PC-9 (cell line): ENCODE data around the gene CD38. TPM values are rescaled to one million over a fixed set of nuclear protein-coding genes. Genes with fewer than 3 reads are reported as not detected.
A peak's percentile ranks its signal among the peaks of the same experiment; 100 is the strongest.

Source experiments
- BruUV-seq: library from RNA; stranded (reverse); fragments of 400-500 nt; replicated peaks from 2 replicates; lab custom pipeline; 2021; lab: Mats Ljungman, UMichigan
- CTCF ChIA-PET: fragments of 300-600 bp; sonication (Branson Sonifier 250); formaldehyde crosslinking; loops from one replicate; lab custom pipeline; 2022; ENCODE audit warnings: antibody characterized with exemption; lab: Charles Lee
- POLR2A ChIA-PET: fragments of 300-600 bp; sonication (Branson Sonifier 250); formaldehyde crosslinking; loops from one replicate; lab custom pipeline; 2022; ENCODE audit warnings: antibody characterized with exemption; ENCODE audit not compliant: unreplicated experiment; lab: Charles Lee
- DNase-seq, 2 experiments: peaks; one replicate each; pipeline versions ENCODE4 v3.0.0 to v3.0.0-alpha.2; 2015 to 2022; ENCODE audit warnings: mixed read lengths in 1 of 2
- H2AFZ ChIP-seq: fragments of 200-600 bp; sonication (generic); 2 replicates; pipeline ENCODE4 v1.8.1; 2017; ENCODE audit warnings: antibody characterized with exemption
- H3F3A ChIP-seq: fragments of 200-600 bp; sonication (generic); 2 replicates; pipeline ENCODE4 v1.8.1; 2017; ENCODE audit warnings: antibody characterized with exemption, mild to moderate bottlenecking, low read depth; ENCODE audit not compliant: insufficient read depth
- H3K27ac ChIP-seq: fragments of 200-600 bp; sonication (generic); 2 replicates; pipeline ENCODE4 v1.6.1; 2016; ENCODE audit warnings: mixed run types
- H3K27me3 ChIP-seq: fragments of 200-600 bp; sonication (generic); 2 replicates; pipeline ENCODE4 v1.6.1; 2016; ENCODE audit warnings: low read depth, mixed run types; ENCODE audit not compliant: insufficient read depth
- H3K36me3 ChIP-seq: fragments of 200-600 bp; sonication (generic); 2 replicates; pipeline ENCODE4 v1.6.1; 2016; ENCODE audit warnings: low read depth, mixed run types
- H3K4me1 ChIP-seq: fragments of 200-600 bp; sonication (generic); replicated peaks from 2 replicates; pipeline ENCODE4 v1.6.1; 2016; ENCODE audit warnings: mixed run types; ENCODE audit not compliant: insufficient read depth
- H3K4me2 ChIP-seq: fragments of 200-600 bp; sonication (generic); 2 replicates; pipeline ENCODE4 v1.6.1; 2017; ENCODE audit warnings: mixed run types
- H3K4me3 ChIP-seq: fragments of 200-600 bp; sonication (generic); 2 replicates; pipeline ENCODE4 v1.6.1; 2016; ENCODE audit warnings: mixed run types
- H3K79me2 ChIP-seq: fragments of 200-600 bp; sonication (generic); 2 replicates; pipeline ENCODE4 v1.6.1; 2017; ENCODE audit warnings: low read depth, mixed run types
- H3K9me2 ChIP-seq: fragments of 200-600 bp; sonication (generic); 2 replicates; pipeline ENCODE4 v1.8.1; 2017; ENCODE audit warnings: mild to moderate bottlenecking; ENCODE audit not compliant: insufficient read depth
- H3K9me3 ChIP-seq: fragments of 200-600 bp; sonication (generic); 2 replicates; pipeline ENCODE4 v1.8.1; 2016; ENCODE audit warnings: low read depth; ENCODE audit not compliant: insufficient read depth
- H4K20me1 ChIP-seq: fragments of 200-600 bp; sonication (generic); 2 replicates; pipeline ENCODE4 v1.8.1; 2017; ENCODE audit not compliant: insufficient read depth
- CTCF ChIP-seq: fragments of 200-600 bp; sonication (generic); conservative IDR thresholded peaks from 2 replicates; pipeline ENCODE4 v1.6.1; 2017; ENCODE audit warnings: mixed run types, antibody characterized with exemption, mild to moderate bottlenecking, moderate library complexity
- EZH2 ChIP-seq: fragments of 200-600 bp; sonication (generic); IDR thresholded peaks from 2 replicates; pipeline ENCODE4 v1.8.0; 2017; ENCODE audit warnings: antibody characterized with exemption, low read depth
- intact Hi-C: fragments of 100-400 bp; cut with micrococcal nuclease; formaldehyde crosslinking; loops from one replicate; pipeline ENCODE4 v1.10.0; 2022; ENCODE audit not compliant: unreplicated experiment
- total RNA-seq: library from RNA; stranded (reverse); gene quantifications from 2 replicates; pipeline ENCODE4 v1.2.3, GENCODE V29; 2021

The CD38 gene
- total RNA-seq, 1 experiment from 2014 or later, result 0.90 TPM

GRCh38 chr4:15779306-15779705 is 1.2 kb downstream of the CD38 start:
- Histone ChIP-seq H3F3A (no peaks in the 10 kb centered on the region; the same call in 1 of the 2 replicates), H2AFZ (peak overlapping the region; percentile 67; the same call in 1 of the 2 replicates), H4K20me1 (no peaks in the 10 kb centered on the region), H3K27ac (no peak overlapping the region), H3K27me3 (no peaks in the 10 kb centered on the region), H3K9me2 (no peaks in the 10 kb centered on the region), H3K4me3 (no peak overlapping the region; the same call in 1 of the 2 replicates), H3K4me2 (peak overlapping the region; percentile 49), H3K79me2 (no peaks in the 10 kb centered on the region), H3K4me1 (peaks cover 5% of the 10 kb centered on the region), H3K36me3 (no peaks in the 10 kb centered on the region), H3K9me3 (no peaks in the 10 kb centered on the region)
- intact Hi-C loops, result loop anchor here (10.0 kb wide), 1 partner anchor 125 kb away; the partner anchor contains the start of gene FBXL5
- ChIA-PET POLR2A (no interaction called here), CTCF (no interaction called here)
- TF ChIP-seq CTCF (no peak), EZH2 (no peak)
- DNase-seq, result peak in 1 of 2 experiments; percentile 28
- BruUV-seq, result no TSS peak

GRCh38 chr4:15779809-15780208 is 1.7 kb downstream of the CD38 start:
- no peaks in the 10 kb centered on the region for H3K36me3 ChIP-seq
- no TSS peak for BruUV-seq
- peaks cover under 1% of the 10 kb centered on the region for H3K4me1 ChIP-seq
- H3K79me2 ChIP-seq, result no peaks in the 10 kb centered on the region
- ChIA-PET CTCF (interaction anchor here (0.6 kb wide), 2 partner anchors 61 to 85 kb away, joined by 4 to 5 read pairs; no protein-coding TSS in a partner anchor), POLR2A (interaction anchor here (0.5 to 0.6 kb wide), 3 partner anchors 10 to 98 kb away, joined by 3 to 8 read pairs (median 6); partner anchors contain the start of gene FAM200B)
- no peak for DNase-seq
- intact Hi-C loops, result loop anchor here (10.0 kb wide), 1 partner anchor 125 kb away; the partner anchor contains the start of gene FBXL5
- peak overlapping the region; percentile 49; the same call in 1 of the 2 replicates for H3K4me2 ChIP-seq
- TF ChIP-seq CTCF, result no peak
- no peak for TF ChIP-seq EZH2
- H3K27me3 ChIP-seq, result no peaks in the 10 kb centered on the region
- no peaks in the 10 kb centered on the region for H3F3A ChIP-seq
- H3K9me2 ChIP-seq, result no peaks in the 10 kb centered on the region
- no peaks in the 10 kb centered on the region for H4K20me1 ChIP-seq
- H3K9me3 ChIP-seq, result no peaks in the 10 kb centered on the region
- H3K4me3 ChIP-seq, result no peak overlapping the region
- no peak overlapping the region for H2AFZ ChIP-seq
- no peak overlapping the region for H3K27ac ChIP-seq

GRCh38 chr4:15781427-15782095 is 3.4 kb downstream of the CD38 start:
- TF ChIP-seq CTCF, result no peak
- no peak for TF ChIP-seq EZH2
- H3K79me2 ChIP-seq, result no peaks in the 10 kb centered on the region
- H3K4me3 ChIP-seq, result no peak overlapping the region
- H4K20me1 ChIP-seq, result no peaks in the 10 kb centered on the region
- ChIA-PET CTCF (no interaction called here), POLR2A (no interaction called here)
- H2AFZ ChIP-seq, result no peak overlapping the region
- no peak overlapping the region for H3K4me2 ChIP-seq
- no peak for DNase-seq
- H3K27me3 ChIP-seq, result no peaks in the 10 kb centered on the region
- H3F3A ChIP-seq, result no peaks in the 10 kb centered on the region
- no peaks in the 10 kb centered on the region for H3K36me3 ChIP-seq
- intact Hi-C loops, result no loop called here
- no peak overlapping the region for H3K27ac ChIP-seq
- no peaks in the 10 kb centered on the region for H3K4me1 ChIP-seq
- no peaks in the 10 kb centered on the region for H3K9me3 ChIP-seq
- BruUV-seq, result no TSS peak
- no peaks in the 10 kb centered on the region for H3K9me2 ChIP-seq
